Suprapubic skin (tissue), 4 donors: ENCODE data around the gene AGPS.

Experiments used
- EP300 ChIP-seq: sonication (generic); formaldehyde crosslinking; IDR thresholded peaks from one replicate; pipeline ENCODE4 v1.6.1; 2017; ENCODE audit warnings: antibody characterized with exemption
- POLR2AphosphoS5 ChIP-seq, 3 donors: sonication (generic); formaldehyde crosslinking; IDR thresholded peaks; one replicate each; pipeline ENCODE4 v1.6.1; 2017; ENCODE audit warnings: antibody characterized with exemption in 3 of 3
- TF ChIP-seq, protein P1 (sequence below), 2 donors: fragments of 200-600 bp in 1 of 2; fragments of 450-650 bp in 1 of 2; sonication (generic) in 1 of 2; IDR thresholded peaks; one replicate each; pipeline ENCODE4 v1.5.1; 2016 to 2019; ENCODE audit warnings: antibody characterized with exemption in 2 of 2, mild to moderate bottlenecking in 1 of 2, moderate library complexity in 1 of 2

DNA sequence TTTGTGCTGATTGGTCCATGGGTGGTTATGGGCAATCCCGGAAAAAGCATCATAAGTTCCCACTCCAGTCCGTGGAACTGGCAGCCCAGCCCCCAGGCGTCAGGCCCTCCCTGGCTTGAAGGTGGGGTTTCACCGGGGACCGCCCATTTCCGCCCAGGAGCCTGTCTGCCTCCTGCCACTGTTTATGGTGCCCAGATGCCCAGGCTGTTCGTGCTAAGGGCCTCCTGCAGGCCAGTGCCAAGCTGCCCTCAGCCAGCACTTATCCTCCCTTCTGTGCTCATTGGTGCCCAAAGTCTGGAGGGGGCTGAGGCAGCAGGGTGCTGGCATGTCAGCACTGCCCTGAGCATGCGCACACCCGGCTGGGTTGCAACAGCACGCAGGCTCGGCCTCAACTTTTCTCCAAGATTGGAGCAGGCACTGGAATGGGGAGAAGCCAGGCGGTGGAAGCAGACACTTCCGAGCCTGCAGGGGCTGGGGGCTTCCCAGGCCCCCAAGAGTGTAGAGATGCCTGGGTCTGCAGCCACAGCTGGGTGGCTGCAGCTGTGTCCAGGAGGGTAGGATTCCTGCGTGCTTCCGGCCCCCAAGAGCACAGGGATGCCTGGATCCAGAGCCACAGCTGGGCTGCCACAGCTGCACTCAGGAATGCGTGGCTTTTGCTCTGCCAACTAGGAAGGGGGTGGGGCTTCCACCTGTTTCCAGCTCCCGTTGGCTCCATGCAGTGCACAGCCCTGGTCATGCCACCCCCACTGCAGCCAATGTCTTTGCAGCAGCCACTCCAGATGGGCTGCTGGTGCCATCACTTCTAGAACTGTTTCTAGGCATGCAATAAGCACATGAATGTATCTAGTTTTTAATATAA lies 74.0 kb downstream of the AGPS start:
- TF ChIP-seq, protein P1, sequence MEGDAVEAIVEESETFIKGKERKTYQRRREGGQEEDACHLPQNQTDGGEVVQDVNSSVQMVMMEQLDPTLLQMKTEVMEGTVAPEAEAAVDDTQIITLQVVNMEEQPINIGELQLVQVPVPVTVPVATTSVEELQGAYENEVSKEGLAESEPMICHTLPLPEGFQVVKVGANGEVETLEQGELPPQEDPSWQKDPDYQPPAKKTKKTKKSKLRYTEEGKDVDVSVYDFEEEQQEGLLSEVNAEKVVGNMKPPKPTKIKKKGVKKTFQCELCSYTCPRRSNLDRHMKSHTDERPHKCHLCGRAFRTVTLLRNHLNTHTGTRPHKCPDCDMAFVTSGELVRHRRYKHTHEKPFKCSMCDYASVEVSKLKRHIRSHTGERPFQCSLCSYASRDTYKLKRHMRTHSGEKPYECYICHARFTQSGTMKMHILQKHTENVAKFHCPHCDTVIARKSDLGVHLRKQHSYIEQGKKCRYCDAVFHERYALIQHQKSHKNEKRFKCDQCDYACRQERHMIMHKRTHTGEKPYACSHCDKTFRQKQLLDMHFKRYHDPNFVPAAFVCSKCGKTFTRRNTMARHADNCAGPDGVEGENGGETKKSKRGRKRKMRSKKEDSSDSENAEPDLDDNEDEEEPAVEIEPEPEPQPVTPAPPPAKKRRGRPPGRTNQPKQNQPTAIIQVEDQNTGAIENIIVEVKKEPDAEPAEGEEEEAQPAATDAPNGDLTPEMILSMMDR (IDR thresholded peaks at IDR 0.05) = no peak
- TF ChIP-seq EP300 (no peak), POLR2AphosphoS5 (IDR thresholded peaks at IDR 0.05) (no peak)
